Testis (tissue), 2 donors: ENCODE results near the gene CDH12.
"Not testable (repeated sequence)": the region's sequence is repeated elsewhere in the genome, so short reads cannot be mapped to it uniquely, and the experiment has no call there.

ENCODE experiments used
- CTCF ChIP-seq, 3 experiments: fragments of 450-650 bp in 2 of 3; fragments of 200-600 bp in 1 of 3; sonication (generic) in 1 of 3; IDR thresholded peaks; one replicate each; pipeline ENCODE4 v1.5.1; 2016 to 2019; ENCODE audit warnings: antibody characterized with exemption in 3 of 3, mild to moderate bottlenecking in 2 of 3, moderate library complexity in 1 of 3
- POLR2A ChIP-seq: fragments of 450-650 bp; IDR thresholded peaks from one replicate; pipeline ENCODE4 v1.6.1; 2017; ENCODE audit warnings: antibody characterized with exemption, mild to moderate bottlenecking, moderate library complexity

- not testable (repeated sequence) for TF ChIP-seq CTCF (IDR thresholded peaks at IDR 0.05); POLR2A
These were observed 78.9 kb downstream of the CDH12 start for GRCh38 chr5:22774214-22774613.
